ENCODE measurements around the gene FAIM2.
"Not testable (repeated sequence)": the region's sequence is repeated elsewhere in the genome, so short reads cannot be mapped to it uniquely, and the experiment has no call there.

Gene FAIM2

GRCh38 chr12:49893753-49894750 is 9.6 kb downstream of the FAIM2 start:
- no peak for DNase-seq

GRCh38 chr12:49892732-49893317 is 10.9 kb downstream of the FAIM2 start:
- DNase-seq = no peak

GRCh38 chr12:49892084-49892731 is 11.5 kb downstream of the FAIM2 start:
- no peak for DNase-seq

- no peak for DNase-seq
Measured at GRCh38 chr12:49891476-49891875, 12.2 kb downstream of the FAIM2 start.

GRCh38 chr12:49891012-49891411 is 12.7 kb downstream of the FAIM2 start:
- DNase-seq = no peak

- DNase-seq = no peak
Measured at GRCh38 chr12:49890096-49890461, 13.6 kb downstream of the FAIM2 start.

- no peak for DNase-seq
Measured at GRCh38 chr12:49889361-49890095, 14.2 kb downstream of the FAIM2 start.

- no peak for DNase-seq
Measured at GRCh38 chr12:49888461-49889151, 15.1 kb downstream of the FAIM2 start.

GRCh38 chr12:49887536-49888401 is 15.9 kb downstream of the FAIM2 start:
- no peak for DNase-seq

- DNase-seq = no peak
Measured at GRCh38 chr12:49887091-49887490, 16.6 kb downstream of the FAIM2 start.

- no peak for DNase-seq
Measured at GRCh38 chr12:49885663-49886461, 17.8 kb downstream of the FAIM2 start.

- no peak for DNase-seq
Measured at GRCh38 chr12:49885118-49885517, 18.6 kb downstream of the FAIM2 start.

GRCh38 chr12:49882851-49883464 is 20.7 kb downstream of the FAIM2 start:
- DNase-seq = no peak

GRCh38 chr12:49882248-49882850 is 21.4 kb downstream of the FAIM2 start:
- DNase-seq = no peak

GRCh38 chr12:49881415-49882247 is 22.1 kb downstream of the FAIM2 start:
- DNase-seq = no peak

- DNase-seq = no peak
Measured at GRCh38 chr12:49880756-49881414, 22.8 kb downstream of the FAIM2 start.

- not testable (repeated sequence) for DNase-seq
Measured at GRCh38 chr12:49879065-49879464, 24.6 kb downstream of the FAIM2 start.

GRCh38 chr12:49878021-49878420 is 25.7 kb downstream of the FAIM2 start:
- DNase-seq = no peak
